A549 (cell line): Measurements from ENCODE around the gene PDZD7.

Experiments
- EP300 ChIP-seq, 2 experiments: fragments of >200 bp; sonication (Bioruptor Twin); formaldehyde crosslinking; IDR thresholded peaks; 2 replicates in 1 of 2; 3 replicates in 1 of 2; pipeline ENCODE4 v1.6.1; 2016 to 2017
- ESRRA ChIP-seq: fragments of 150-350 bp; IDR thresholded peaks from 2 replicates; pipeline ENCODE4 v1.6.1; 2014; ENCODE audit warnings: mild to moderate bottlenecking, low read length, borderline replicate concordance
- FOSL2 ChIP-seq, 2 experiments: fragments of 450-650 bp in 1 of 2; fragments of >200 bp in 1 of 2; sonication (Bioruptor Twin) in 1 of 2; formaldehyde crosslinking; IDR thresholded peaks; 2 replicates each; pipeline versions ENCODE4 v1.5.0 to v1.6.1; 2016 to 2020; ENCODE audit warnings: mild to moderate bottlenecking in 1 of 2, moderate library complexity in 1 of 2
- HOXA7 ChIP-seq: fragments of 250-450 bp; sonication (Bioruptor Pico); IDR thresholded peaks from 2 replicates; pipeline ENCODE4 v1.5.0; 2020; ENCODE audit warnings: mild to moderate bottlenecking, moderate library complexity
- JUN ChIP-seq, 2 experiments: fragments of >200 bp; sonication (Bioruptor Twin); formaldehyde crosslinking; IDR thresholded peaks; 2 replicates in 1 of 2; 3 replicates in 1 of 2; pipeline ENCODE4 v1.6.1; 2016 to 2017
- MYC ChIP-seq: IDR thresholded peaks from 2 replicates; pipeline ENCODE4 v1.6.1; 2012; ENCODE audit warnings: mild to moderate bottlenecking, inconsistent platforms, low read length, improper control_type of control experiment, borderline replicate concordance
- NFE2L2 ChIP-seq: fragments of 150-350 bp; conservative IDR thresholded peaks from 2 replicates; pipeline ENCODE4 v1.6.1; 2014; ENCODE audit warnings: low read length
- POLR2A ChIP-seq: IDR thresholded peaks from 2 replicates; pipeline ENCODE4 v1.6.1; 2012; ENCODE audit warnings: mild to moderate bottlenecking, low read length
- SMC3 ChIP-seq: fragments of >200 bp; sonication (Bioruptor Twin); formaldehyde crosslinking; IDR thresholded peaks from 3 replicates; pipeline ENCODE4 v1.6.1; 2018; ENCODE audit warnings: inconsistent platforms
- TF ChIP-seq, protein P1 (sequence below): fragments of >200 bp; sonication (Bioruptor Twin); formaldehyde crosslinking; IDR thresholded peaks from 3 replicates; pipeline ENCODE4 v1.5.1; 2016
- TF ChIP-seq, protein P2 (sequence below): fragments of >200 bp; sonication (Bioruptor Twin); formaldehyde crosslinking; IDR thresholded peaks from 2 replicates; pipeline ENCODE4 v1.6.1; 2016
- TF ChIP-seq, protein P3 (sequence below): IDR thresholded peaks from 2 replicates; pipeline ENCODE4 v1.6.1; 2012
- TF ChIP-seq, protein P4 (sequence below): fragments of 450-650 bp; IDR thresholded peaks from 2 replicates; pipeline ENCODE4 v1.6.1; 2014; ENCODE audit warnings: antibody characterized with exemption

DNA sequence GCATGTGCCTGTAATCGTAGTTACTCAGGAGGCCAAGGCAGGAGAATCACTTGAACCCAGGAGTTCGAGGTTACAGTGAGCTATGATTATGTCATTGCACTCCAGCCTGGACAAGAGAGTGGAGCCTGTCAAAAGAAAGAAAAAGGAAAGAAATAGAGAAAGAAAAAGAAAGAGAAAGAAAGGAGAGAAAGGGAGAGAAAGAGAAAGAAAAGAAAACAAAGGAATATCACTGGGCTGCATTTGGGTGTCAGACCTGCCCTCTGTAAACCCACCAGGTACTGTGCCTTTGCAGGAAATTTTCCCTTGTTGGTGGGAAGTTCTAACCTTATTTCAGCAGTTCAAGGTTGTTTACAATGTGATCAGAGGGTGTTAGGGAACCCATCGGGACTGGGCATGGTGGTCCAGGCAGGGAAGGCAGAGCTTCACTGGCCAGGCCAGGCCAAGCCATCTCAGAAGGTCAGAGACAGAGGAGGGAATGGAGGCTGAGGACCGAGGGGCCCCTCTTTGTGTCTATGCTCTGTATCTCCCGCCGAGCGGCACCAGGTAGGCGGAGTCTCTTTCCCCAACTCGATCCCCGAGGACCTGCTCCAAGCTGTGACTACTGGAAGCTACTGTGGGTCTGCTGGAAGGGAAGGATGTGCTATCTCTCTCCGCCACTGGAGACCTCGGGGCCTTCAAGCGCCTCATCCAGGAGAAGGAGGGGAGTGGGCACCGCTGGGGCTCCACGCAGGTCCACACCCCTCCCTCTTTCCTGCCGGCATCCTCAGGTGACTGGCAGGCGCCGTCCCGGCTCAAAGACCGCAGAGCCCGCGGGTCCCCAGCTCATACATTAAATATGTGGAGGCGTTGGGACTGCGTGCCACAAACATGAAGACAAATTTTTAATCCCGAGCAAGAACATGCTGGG, 15.7 kb upstream of the PDZD7 start:
- TF ChIP-seq POLR2A (no peak), MYC (no peak), HOXA7 (no peak), EP300 (IDR thresholded peaks at IDR 0.05) (no peak), JUN (IDR thresholded peaks at IDR 0.05) (no peak), NFE2L2 (no peak), ESRRA (no peak), SMC3 (no peak), FOSL2 (IDR thresholded peaks at IDR 0.05) (no peak), FOSL2 (CRISPR knock-in tag; IDR thresholded peaks at IDR 0.05) (no peak)
- TF ChIP-seq, protein P1, sequence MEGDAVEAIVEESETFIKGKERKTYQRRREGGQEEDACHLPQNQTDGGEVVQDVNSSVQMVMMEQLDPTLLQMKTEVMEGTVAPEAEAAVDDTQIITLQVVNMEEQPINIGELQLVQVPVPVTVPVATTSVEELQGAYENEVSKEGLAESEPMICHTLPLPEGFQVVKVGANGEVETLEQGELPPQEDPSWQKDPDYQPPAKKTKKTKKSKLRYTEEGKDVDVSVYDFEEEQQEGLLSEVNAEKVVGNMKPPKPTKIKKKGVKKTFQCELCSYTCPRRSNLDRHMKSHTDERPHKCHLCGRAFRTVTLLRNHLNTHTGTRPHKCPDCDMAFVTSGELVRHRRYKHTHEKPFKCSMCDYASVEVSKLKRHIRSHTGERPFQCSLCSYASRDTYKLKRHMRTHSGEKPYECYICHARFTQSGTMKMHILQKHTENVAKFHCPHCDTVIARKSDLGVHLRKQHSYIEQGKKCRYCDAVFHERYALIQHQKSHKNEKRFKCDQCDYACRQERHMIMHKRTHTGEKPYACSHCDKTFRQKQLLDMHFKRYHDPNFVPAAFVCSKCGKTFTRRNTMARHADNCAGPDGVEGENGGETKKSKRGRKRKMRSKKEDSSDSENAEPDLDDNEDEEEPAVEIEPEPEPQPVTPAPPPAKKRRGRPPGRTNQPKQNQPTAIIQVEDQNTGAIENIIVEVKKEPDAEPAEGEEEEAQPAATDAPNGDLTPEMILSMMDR: no peak
- TF ChIP-seq, protein P2, sequence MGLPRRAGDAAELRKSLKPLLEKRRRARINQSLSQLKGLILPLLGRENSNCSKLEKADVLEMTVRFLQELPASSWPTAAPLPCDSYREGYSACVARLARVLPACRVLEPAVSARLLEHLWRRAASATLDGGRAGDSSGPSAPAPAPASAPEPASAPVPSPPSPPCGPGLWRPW: no peak
- TF ChIP-seq, protein P3, sequence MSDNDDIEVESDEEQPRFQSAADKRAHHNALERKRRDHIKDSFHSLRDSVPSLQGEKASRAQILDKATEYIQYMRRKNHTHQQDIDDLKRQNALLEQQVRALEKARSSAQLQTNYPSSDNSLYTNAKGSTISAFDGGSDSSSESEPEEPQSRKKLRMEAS: no peak
- TF ChIP-seq, protein P4, sequence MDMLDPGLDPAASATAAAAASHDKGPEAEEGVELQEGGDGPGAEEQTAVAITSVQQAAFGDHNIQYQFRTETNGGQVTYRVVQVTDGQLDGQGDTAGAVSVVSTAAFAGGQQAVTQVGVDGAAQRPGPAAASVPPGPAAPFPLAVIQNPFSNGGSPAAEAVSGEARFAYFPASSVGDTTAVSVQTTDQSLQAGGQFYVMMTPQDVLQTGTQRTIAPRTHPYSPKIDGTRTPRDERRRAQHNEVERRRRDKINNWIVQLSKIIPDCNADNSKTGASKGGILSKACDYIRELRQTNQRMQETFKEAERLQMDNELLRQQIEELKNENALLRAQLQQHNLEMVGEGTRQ: no peak
